ENCODE data around the gene SPRED2. TPM values are rescaled to one million over a fixed set of nuclear protein-coding genes. Genes with fewer than 3 reads are reported as not detected.

Gene SPRED2
- total RNA-seq, 2 donors from 2014 or later = 21.9 to 22.3 TPM

GRCh38 chr2:65261676-65262075, 170.7 kb downstream of the SPRED2 start:
- DNase-seq (ENCODE audit: low spot score) = no peak
- Histone ChIP-seq H3K4me1 (ENCODE audit: control insufficient read depth in 1 of 2, low read depth in 2 of 2) (peaks cover 0 to under 1% of the 10 kb centered on the region in 2 donors), H3K27me3 (replicated peaks; ENCODE audit: insufficient read depth) (no peaks in the 10 kb centered on the region), H3K27ac (no peak overlapping the region), H3K4me3 (no peak overlapping the region), H3K9me3 (no peaks in the 10 kb centered on the region), H3K36me3 (no peaks in the 10 kb centered on the region)
- no peak for ATAC-seq (ENCODE audit: insufficient number of reproducible peaks, low FRiP score, low read depth)
- no peak for TF ChIP-seq CTCF (IDR thresholded peaks at IDR 0.05)

Other genes with a start within 250 kb of the SPRED2 start
- 100 to 1,000 TPM in 1 of 2 donors, 10 to 100 TPM in 1; 75.9 to 131 TPM for gene ACTR2, start 204.8 kb downstream of the SPRED2 start, total RNA-seq